Liver (tissue), 9 donors: Measurements from ENCODE around the gene EPS8. TPM values are rescaled to one million over a fixed set of nuclear protein-coding genes. Genes with fewer than 3 reads are reported as not detected.

Experiments
- DNase-seq: peaks from one replicate; pipeline ENCODE4 v3.0.0-alpha.2; 2017; ENCODE audit warnings: low spot score
- H3K27ac ChIP-seq, 2 donors: one replicate each; pipeline ENCODE4 v1.7.0; 2013; ENCODE audit warnings: inconsistent platforms in 2 of 2, low read length in 2 of 2, control low read depth in 1 of 2, low read depth in 1 of 2, mild to moderate bottlenecking in 1 of 2
- H3K27me3 ChIP-seq, 4 donors: one replicate each; pipeline versions ENCODE4 v1.6.1 to v1.7.0; 2013; ENCODE audit warnings: low read length in 3 of 4, inconsistent platforms in 1 of 4, mild to moderate bottlenecking in 1 of 4, moderate library complexity in 1 of 4; ENCODE audit not compliant: control insufficient read depth in 4 of 4, insufficient read depth in 4 of 4
- H3K36me3 ChIP-seq, 4 donors: one replicate each; pipeline versions ENCODE4 v1.6.1 to v1.7.0; 2013; ENCODE audit warnings: low read length in 3 of 4, mild to moderate bottlenecking in 3 of 4, low read depth in 1 of 4, moderate library complexity in 1 of 4; ENCODE audit not compliant: control insufficient read depth in 4 of 4, insufficient read depth in 3 of 4
- H3K4me1 ChIP-seq, 4 donors: one replicate each; pipeline versions ENCODE4 v1.6.1 to v1.7.0; 2013; ENCODE audit warnings: low read length in 3 of 4, mild to moderate bottlenecking in 3 of 4, moderate library complexity in 1 of 4; ENCODE audit not compliant: control insufficient read depth in 4 of 4, insufficient read depth in 4 of 4
- H3K4me3 ChIP-seq, 3 donors: one replicate each; pipeline versions ENCODE4 v1.6.1 to v1.7.0; 2013; ENCODE audit warnings: low read length in 3 of 3, control low read depth in 1 of 3, low read depth in 1 of 3, mild to moderate bottlenecking in 1 of 3
- H3K9ac ChIP-seq, 2 donors: one replicate each; pipeline ENCODE4 v1.7.0; 2013; ENCODE audit warnings: low read length in 2 of 2, mild to moderate bottlenecking in 2 of 2, moderate library complexity in 2 of 2, control low read depth in 1 of 2, low read depth in 1 of 2
- H3K9me3 ChIP-seq, 4 donors: one replicate each; pipeline versions ENCODE4 v1.6.1 to v1.7.0; 2013; ENCODE audit warnings: low read length in 3 of 4; ENCODE audit not compliant: control insufficient read depth in 4 of 4
- ATF3 ChIP-seq: IDR thresholded peaks from 2 replicates; pipeline ENCODE4 v1.6.1; 2016; ENCODE audit warnings: antibody characterized with exemption
- EGR1 ChIP-seq, 2 donors: IDR thresholded peaks; 2 replicates each; pipeline ENCODE4 v1.6.1; 2016 to 2018; ENCODE audit warnings: antibody characterized with exemption in 2 of 2, low read depth in 2 of 2
- FOXA1 ChIP-seq: IDR thresholded peaks from 2 replicates; pipeline ENCODE4 v1.6.1; 2016; ENCODE audit warnings: antibody characterized with exemption
- FOXA2 ChIP-seq: IDR thresholded peaks from 2 replicates; pipeline ENCODE4 v1.6.1; 2016; ENCODE audit warnings: antibody characterized with exemption
- GABPA ChIP-seq, 2 donors: IDR thresholded peaks in 1 of 2; conservative IDR thresholded peaks in 1 of 2; 2 replicates each; pipeline ENCODE4 v1.6.1; 2016; ENCODE audit warnings: antibody characterized with exemption in 2 of 2, mild to moderate bottlenecking in 1 of 2, moderate library complexity in 1 of 2
- HNF4A ChIP-seq, 2 donors: conservative IDR thresholded peaks; 2 replicates each; pipeline ENCODE4 v1.6.1; 2016; ENCODE audit warnings: antibody characterized with exemption in 2 of 2, mild to moderate bottlenecking in 2 of 2
- HNF4G ChIP-seq: IDR thresholded peaks from 2 replicates; pipeline ENCODE4 v1.6.1; 2016; ENCODE audit warnings: antibody characterized with exemption
- JUND ChIP-seq, 2 donors: IDR thresholded peaks; 2 replicates each; pipeline ENCODE4 v1.6.1; 2016; ENCODE audit warnings: antibody characterized with exemption in 2 of 2
- MAX ChIP-seq: IDR thresholded peaks from 2 replicates; pipeline ENCODE4 v1.6.1; 2016; ENCODE audit warnings: antibody characterized with exemption
- NR2F2 ChIP-seq: IDR thresholded peaks from 2 replicates; pipeline ENCODE4 v1.6.1; 2016; ENCODE audit warnings: antibody characterized with exemption
- RAD21 ChIP-seq, 2 donors: IDR thresholded peaks; 2 replicates each; pipeline ENCODE4 v1.6.1; 2016; ENCODE audit warnings: antibody characterized with exemption in 2 of 2, mild to moderate bottlenecking in 2 of 2
- RXRA ChIP-seq, 2 donors: IDR thresholded peaks; 2 replicates each; pipeline ENCODE4 v1.6.1; 2017 to 2018; ENCODE audit warnings: antibody characterized with exemption in 2 of 2, mild to moderate bottlenecking in 1 of 2
- SP1 ChIP-seq: IDR thresholded peaks from 2 replicates; pipeline ENCODE4 v1.6.1; 2018; ENCODE audit warnings: antibody characterized with exemption, mild to moderate bottlenecking
- TAF1 ChIP-seq: conservative IDR thresholded peaks from 2 replicates; pipeline ENCODE4 v1.6.1; 2016; ENCODE audit warnings: antibody characterized with exemption, mild to moderate bottlenecking
- YY1 ChIP-seq: IDR thresholded peaks from 2 replicates; pipeline ENCODE4 v1.6.1; 2016; ENCODE audit warnings: antibody characterized with exemption, mild to moderate bottlenecking
- ZBTB33 ChIP-seq: IDR thresholded peaks from 2 replicates; pipeline ENCODE4 v1.6.1; 2016; ENCODE audit warnings: antibody characterized with exemption
- WGBS: extraction: QIAGEN DNeasy Blood & Tissue Kit; methylation state at CpG from one replicate; pipeline ENCODE4 v1.1.7; 2013; 5-methylcytosine and 5-hydroxymethylcytosine counted together
- polyA plus RNA-seq, 2 donors: library from polyadenylated mRNA; stranded (reverse) in 1 of 2; unstranded in 1 of 2; fragments of 200-250 nt in 1 of 2; fragments of >200 nt in 1 of 2; fragmentation: Nextera tagmentation in 1 of 2; extraction: Ambion mirVana in 1 of 2; gene quantifications; one replicate each; pipeline versions ENCODE4 v1.2.1 to v1.2.3, GENCODE V29; 2013 to 2015
- total RNA-seq, 2 donors: library from RNA; depleted of rRNA; stranded (reverse); fragments of >200 nt; gene quantifications; one replicate each; pipeline ENCODE4 v1.2.3, GENCODE V29; 2014
- TF ChIP-seq, protein P1 (sequence below): fragments of 150-350 bp; IDR thresholded peaks from 2 replicates; pipeline ENCODE4 v1.5.1; 2017; ENCODE audit warnings: improper control_type of control experiment, low read depth, low read length; ENCODE audit not compliant: missing input control
- donor health status: healthy.
- donor health status: healthy.
- donor health status: healthy.
- donor health status: healthy.
- donor health status: healthy.

Gene EPS8
- total and polyA plus RNA-seq, 4 donors = 13.7 to 40.2 (median 15.0) TPM

- no peak overlapping the region for H3K27ac ChIP-seq
- 77% methylated on average over 4 of the region's 4 CpGs for WGBS
- H3K27me3 ChIP-seq = no peaks in the 10 kb centered on the region
Measured at GRCh38 chr12:15834575-15834974, 45.4 kb upstream of the EPS8 start.

DNA sequence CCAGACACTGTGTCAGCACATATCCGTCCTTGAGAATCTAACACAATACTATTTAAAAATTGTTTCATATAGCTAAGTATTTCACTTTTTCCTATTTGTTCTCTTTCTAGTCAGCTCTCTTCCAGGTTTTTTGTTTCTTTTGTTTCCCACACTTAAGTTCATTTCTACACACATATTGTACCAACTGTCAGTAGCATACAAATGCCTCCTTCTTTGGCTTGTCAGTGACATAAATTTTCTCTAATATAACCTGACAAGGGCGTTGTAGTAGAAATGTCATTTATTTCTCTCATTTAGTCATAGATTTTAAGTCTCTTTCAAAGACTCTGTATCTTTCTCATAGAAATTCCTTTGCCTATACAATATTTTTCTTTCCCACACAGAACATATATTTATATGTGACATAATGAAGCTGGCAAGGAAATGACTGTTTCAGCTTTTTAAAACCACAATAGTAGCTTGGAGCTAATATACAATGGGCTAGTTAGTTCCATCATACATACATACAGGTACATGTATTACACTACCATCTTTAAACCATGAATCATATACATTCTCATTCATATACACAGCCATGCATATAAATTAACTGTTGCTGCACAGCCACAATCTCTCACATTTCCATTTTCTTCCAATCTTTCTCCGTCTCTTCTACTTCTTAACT is 42.3 kb upstream of the EPS8 start:
- Histone ChIP-seq H3K4me3 (no peak overlapping the region), H3K9ac (no peak overlapping the region), H3K4me1 (no peaks in the 10 kb centered on the region), H3K36me3 (no peaks in the 10 kb centered on the region), H3K9me3 (no peaks in the 10 kb centered on the region), H3K27me3 (no peaks in the 10 kb centered on the region), H3K27ac (no peak overlapping the region)
- TF ChIP-seq MAX (no peak), RAD21 (IDR thresholded peaks at IDR 0.05) (no peak), ZBTB33 (no peak), YY1 (no peak), NR2F2 (no peak), EGR1 (IDR thresholded peaks at IDR 0.05; ENCODE audit: low read depth in 2 of 2) (no peak), HNF4A (conservative IDR thresholded peaks at IDR 0.05) (no peak), GABPA (IDR thresholded peaks at IDR 0.05 in 1 of 2, conservative IDR thresholded peaks at IDR 0.05 in 1 of 2) (no peak), FOXA2 (no peak), SP1 (no peak), RXRA (IDR thresholded peaks at IDR 0.05) (no peak), HNF4G (no peak)
- TF ChIP-seq, protein P1, sequence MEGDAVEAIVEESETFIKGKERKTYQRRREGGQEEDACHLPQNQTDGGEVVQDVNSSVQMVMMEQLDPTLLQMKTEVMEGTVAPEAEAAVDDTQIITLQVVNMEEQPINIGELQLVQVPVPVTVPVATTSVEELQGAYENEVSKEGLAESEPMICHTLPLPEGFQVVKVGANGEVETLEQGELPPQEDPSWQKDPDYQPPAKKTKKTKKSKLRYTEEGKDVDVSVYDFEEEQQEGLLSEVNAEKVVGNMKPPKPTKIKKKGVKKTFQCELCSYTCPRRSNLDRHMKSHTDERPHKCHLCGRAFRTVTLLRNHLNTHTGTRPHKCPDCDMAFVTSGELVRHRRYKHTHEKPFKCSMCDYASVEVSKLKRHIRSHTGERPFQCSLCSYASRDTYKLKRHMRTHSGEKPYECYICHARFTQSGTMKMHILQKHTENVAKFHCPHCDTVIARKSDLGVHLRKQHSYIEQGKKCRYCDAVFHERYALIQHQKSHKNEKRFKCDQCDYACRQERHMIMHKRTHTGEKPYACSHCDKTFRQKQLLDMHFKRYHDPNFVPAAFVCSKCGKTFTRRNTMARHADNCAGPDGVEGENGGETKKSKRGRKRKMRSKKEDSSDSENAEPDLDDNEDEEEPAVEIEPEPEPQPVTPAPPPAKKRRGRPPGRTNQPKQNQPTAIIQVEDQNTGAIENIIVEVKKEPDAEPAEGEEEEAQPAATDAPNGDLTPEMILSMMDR = no peak
- whole genome bisulfite sequencing = 91% methylated on average over 3 of the region's 3 CpGs
- no peak for DNase-seq

More at GRCh38 chr12:15834575-15834974, 45.4 kb upstream of the EPS8 start:
- Histone ChIP-seq H3K9ac (no peak overlapping the region), H3K9me3 (no peaks in the 10 kb centered on the region), H3K4me3 (no peak overlapping the region), H3K36me3 (no peaks in the 10 kb centered on the region), H3K4me1 (no peaks in the 10 kb centered on the region)
- no peak for DNase-seq
- TF ChIP-seq FOXA1 (no peak), ATF3 (no peak), EGR1 (IDR thresholded peaks at IDR 0.05; ENCODE audit: low read depth in 2 of 2) (no peak)

- H3K27ac ChIP-seq = no peak overlapping the region
- no peak for TF ChIP-seq MAX
- TF ChIP-seq RAD21 (IDR thresholded peaks at IDR 0.05) = no peak
- TF ChIP-seq TAF1 = no peak
- no peak for TF ChIP-seq JUND (IDR thresholded peaks at IDR 0.05)
- no peak for TF ChIP-seq ATF3
- no peak for TF ChIP-seq RXRA (IDR thresholded peaks at IDR 0.05)
- TF ChIP-seq NR2F2 = no peak
- TF ChIP-seq HNF4G = no peak
- 84% methylated on average over 3 of the region's 3 CpGs for WGBS
Measured at GRCh38 chr12:15830538-15830937, 41.4 kb upstream of the EPS8 start.

More at GRCh38 chr12:15830538-15830937, 41.4 kb upstream of the EPS8 start:
- H3K27me3 ChIP-seq = no peaks in the 10 kb centered on the region
- DNase-seq = no peak
- H3K4me1 ChIP-seq = no peaks in the 10 kb centered on the region
- H3K36me3 ChIP-seq = no peaks in the 10 kb centered on the region
- H3K9ac ChIP-seq = no peak overlapping the region
- H3K9me3 ChIP-seq = no peaks in the 10 kb centered on the region
- H3K4me3 ChIP-seq = no peak overlapping the region
